ENCODE measurements around the gene CTDSPL.

- TF ChIP-seq POLR2AphosphoS5 (IDR thresholded peaks at IDR 0.05; ENCODE audit: borderline replicate concordance, low read depth, low read length): no peak
- no peak for TF ChIP-seq EZH2 (IDR thresholded peaks at IDR 0.05)
Observed at GRCh38 chr3:37885814-37886213, 24.1 kb downstream of the CTDSPL start.
